ENCODE measurements around the gene PTPN7.
"Not testable (repeated sequence)": the region's sequence is repeated elsewhere in the genome, so short reads cannot be mapped to it uniquely, and the experiment has no call there.

The PTPN7 gene

DNA sequence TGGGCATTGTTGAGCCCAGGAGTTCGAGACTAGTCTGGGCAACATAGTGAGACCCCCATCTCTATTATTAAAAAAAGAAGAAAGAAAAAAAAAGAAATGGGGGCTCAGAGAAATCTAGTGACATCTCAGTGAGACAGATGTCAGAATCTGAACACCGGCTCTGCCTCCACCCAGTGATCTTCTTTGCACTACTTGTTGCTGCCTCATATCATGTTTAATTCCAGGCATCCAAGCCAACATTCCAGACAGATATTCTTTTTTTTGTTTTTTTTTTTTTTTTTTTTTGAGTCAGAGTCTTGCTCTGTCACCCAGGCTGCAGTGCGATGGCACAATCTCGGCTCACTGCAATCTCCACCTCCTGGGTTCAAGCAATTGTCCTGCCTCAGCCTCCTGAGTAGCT is 10.8 kb downstream of the PTPN7 start:
- Histone ChIP-seq H3K9ac (ENCODE audit: insufficient read length, low read depth) (no peak overlapping the region), H3K4me3 (ENCODE audit: insufficient read length, low read depth) (no peak overlapping the region), H3K36me3 (ENCODE audit: insufficient read depth, insufficient read length, low read length) (no peaks in the 10 kb centered on the region), H3K27me3 (ENCODE audit: insufficient read depth, insufficient read length) (peaks cover 17% of the 10 kb centered on the region), H3K9me3 (ENCODE audit: insufficient read depth, low read length) (no peaks in the 10 kb centered on the region), H3K4me1 (ENCODE audit: insufficient read depth, insufficient read length) (peaks cover 7% of the 10 kb centered on the region)
- DNase-seq (ENCODE audit: low read depth, low spot score), result no peak
- TF ChIP-seq YY1 (IDR thresholded peaks at IDR 0.05; ENCODE audit: insufficient read depth, insufficient read length) (no peak), ZNF274 (IDR thresholded peaks at IDR 0.05; ENCODE audit: low read depth, low read length) (no peak), SUZ12 (IDR thresholded peaks at IDR 0.05; ENCODE audit: extremely low read depth, insufficient read depth, insufficient read length) (no peak)

DNA sequence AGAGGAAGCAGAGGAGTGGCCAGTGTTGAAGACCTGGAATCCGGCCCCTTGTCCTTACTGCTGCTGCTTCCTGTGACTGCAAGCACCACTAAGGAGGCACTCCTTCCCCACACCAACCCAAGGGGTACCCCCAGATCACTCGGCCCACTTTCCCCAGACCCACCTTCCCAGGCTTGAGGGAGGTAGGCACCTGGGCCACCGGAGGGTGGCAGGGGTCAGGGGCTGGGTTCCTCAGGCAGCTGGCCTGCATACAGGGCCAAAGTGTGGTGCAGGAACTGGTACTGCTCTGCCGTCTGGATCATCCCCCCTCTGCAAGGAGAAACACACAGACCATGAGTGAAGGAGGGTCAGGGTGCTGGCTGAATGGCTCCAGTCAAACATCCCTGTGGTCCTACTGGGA is 12.0 kb downstream of the PTPN7 start:
- no peaks in the 10 kb centered on the region for H3K9me3 ChIP-seq (ENCODE audit: insufficient read depth, low read length)
- TF ChIP-seq YY1 (IDR thresholded peaks at IDR 0.05; ENCODE audit: insufficient read depth, insufficient read length) (no peak), SUZ12 (IDR thresholded peaks at IDR 0.05; ENCODE audit: extremely low read depth, insufficient read depth, insufficient read length) (no peak)
- H3K27me3 ChIP-seq (ENCODE audit: insufficient read depth, insufficient read length), result peaks cover 17% of the 10 kb centered on the region
- H3K4me1 ChIP-seq (ENCODE audit: insufficient read depth, insufficient read length), result peaks cover 3% of the 10 kb centered on the region
- no peak overlapping the region for H3K4me3 ChIP-seq (ENCODE audit: insufficient read length, low read depth)
- DNase-seq (ENCODE audit: low read depth, low spot score), result no peak
- no peaks in the 10 kb centered on the region for H3K36me3 ChIP-seq (ENCODE audit: insufficient read depth, insufficient read length, low read length)
- no peak overlapping the region for H3K9ac ChIP-seq (ENCODE audit: insufficient read length, low read depth)

DNA sequence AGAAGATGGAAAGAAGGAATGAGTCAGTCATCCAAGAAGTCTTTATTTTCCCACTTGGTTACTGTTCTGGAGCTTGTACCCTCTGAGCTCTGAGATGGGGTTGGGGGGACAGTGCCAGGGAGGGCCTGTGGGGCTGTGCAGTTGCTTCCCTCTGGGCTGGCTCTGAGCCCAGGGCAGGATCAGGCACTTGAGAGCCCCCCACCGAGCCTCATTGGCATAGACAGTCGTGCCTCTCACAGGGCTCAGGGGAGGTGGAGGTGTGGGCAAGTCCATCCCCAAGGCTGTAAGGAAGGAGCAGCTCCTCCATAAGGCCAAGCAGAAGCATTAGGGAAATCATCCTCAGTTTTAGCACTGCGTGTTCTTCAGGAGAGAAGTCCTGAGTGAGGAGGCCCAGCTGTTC is 13.4 kb downstream of the PTPN7 start:
- Histone ChIP-seq H3K36me3 (ENCODE audit: insufficient read depth, insufficient read length, low read length) (peaks cover 13% of the 10 kb centered on the region), H3K4me1 (ENCODE audit: insufficient read depth, insufficient read length) (peaks cover 6% of the 10 kb centered on the region), H3K9me3 (ENCODE audit: insufficient read depth, low read length) (no peaks in the 10 kb centered on the region), H3K27me3 (ENCODE audit: insufficient read depth, insufficient read length) (peaks cover 17% of the 10 kb centered on the region), H3K9ac (ENCODE audit: insufficient read length, low read depth) (no peak overlapping the region), H3K4me3 (ENCODE audit: insufficient read length, low read depth) (no peak overlapping the region)
- TF ChIP-seq SUZ12 (IDR thresholded peaks at IDR 0.05; ENCODE audit: extremely low read depth, insufficient read depth, insufficient read length) (no peak), ZNF274 (IDR thresholded peaks at IDR 0.05; ENCODE audit: low read depth, low read length) (no peak), YY1 (IDR thresholded peaks at IDR 0.05; ENCODE audit: insufficient read depth, insufficient read length) (no peak)
- DNase-seq (ENCODE audit: low read depth, low spot score), result no peak

DNA sequence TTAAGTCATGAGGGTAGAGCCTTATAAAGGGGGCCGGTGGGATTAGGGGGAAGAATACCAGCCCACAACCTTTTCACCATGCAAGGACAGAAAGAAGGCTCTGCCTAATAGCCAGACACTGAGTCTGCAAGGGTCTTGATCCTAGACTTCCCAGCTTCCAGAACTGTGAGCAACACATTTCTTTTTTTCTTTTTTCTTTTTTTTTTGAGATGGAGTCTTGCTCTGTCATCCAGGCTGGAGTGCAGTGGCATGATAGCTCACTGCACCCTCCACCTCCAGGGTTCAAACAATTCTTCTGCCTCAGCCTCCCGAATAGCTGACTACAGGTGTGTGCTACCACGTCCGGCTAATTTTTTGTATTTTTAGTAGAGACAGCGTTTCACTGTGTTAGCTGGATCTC is 14.1 kb downstream of the PTPN7 start:
- H3K4me1 ChIP-seq (ENCODE audit: insufficient read depth, insufficient read length), result peaks cover 6% of the 10 kb centered on the region
- no peak for DNase-seq (ENCODE audit: low read depth, low spot score)
- H3K36me3 ChIP-seq (ENCODE audit: insufficient read depth, insufficient read length, low read length), result peaks cover 13% of the 10 kb centered on the region
- no peaks in the 10 kb centered on the region for H3K9me3 ChIP-seq (ENCODE audit: insufficient read depth, low read length)
- peaks cover 17% of the 10 kb centered on the region for H3K27me3 ChIP-seq (ENCODE audit: insufficient read depth, insufficient read length)
- no peak overlapping the region for H3K9ac ChIP-seq (ENCODE audit: insufficient read length, low read depth)
- TF ChIP-seq YY1 (IDR thresholded peaks at IDR 0.05; ENCODE audit: insufficient read depth, insufficient read length) (no peak), SUZ12 (IDR thresholded peaks at IDR 0.05; ENCODE audit: extremely low read depth, insufficient read depth, insufficient read length) (no peak), ZNF274 (IDR thresholded peaks at IDR 0.05; ENCODE audit: low read depth, low read length) (no peak)
- no peak overlapping the region for H3K4me3 ChIP-seq (ENCODE audit: insufficient read length, low read depth)

GRCh38 chr1:202145744-202146140 is 14.7 kb downstream of the PTPN7 start:
- peaks cover 17% of the 10 kb centered on the region for H3K36me3 ChIP-seq (ENCODE audit: insufficient read depth, insufficient read length, low read length)
- H3K27me3 ChIP-seq (ENCODE audit: insufficient read depth, insufficient read length), result peaks cover 17% of the 10 kb centered on the region
- not testable (repeated sequence) for H3K4me1 ChIP-seq (ENCODE audit: insufficient read depth, insufficient read length); H3K4me3 ChIP-seq (ENCODE audit: insufficient read length, low read depth); H3K9ac ChIP-seq (ENCODE audit: insufficient read length, low read depth); DNase-seq (ENCODE audit: low read depth, low spot score); H3K9me3 ChIP-seq (ENCODE audit: insufficient read depth, low read length)

DNA sequence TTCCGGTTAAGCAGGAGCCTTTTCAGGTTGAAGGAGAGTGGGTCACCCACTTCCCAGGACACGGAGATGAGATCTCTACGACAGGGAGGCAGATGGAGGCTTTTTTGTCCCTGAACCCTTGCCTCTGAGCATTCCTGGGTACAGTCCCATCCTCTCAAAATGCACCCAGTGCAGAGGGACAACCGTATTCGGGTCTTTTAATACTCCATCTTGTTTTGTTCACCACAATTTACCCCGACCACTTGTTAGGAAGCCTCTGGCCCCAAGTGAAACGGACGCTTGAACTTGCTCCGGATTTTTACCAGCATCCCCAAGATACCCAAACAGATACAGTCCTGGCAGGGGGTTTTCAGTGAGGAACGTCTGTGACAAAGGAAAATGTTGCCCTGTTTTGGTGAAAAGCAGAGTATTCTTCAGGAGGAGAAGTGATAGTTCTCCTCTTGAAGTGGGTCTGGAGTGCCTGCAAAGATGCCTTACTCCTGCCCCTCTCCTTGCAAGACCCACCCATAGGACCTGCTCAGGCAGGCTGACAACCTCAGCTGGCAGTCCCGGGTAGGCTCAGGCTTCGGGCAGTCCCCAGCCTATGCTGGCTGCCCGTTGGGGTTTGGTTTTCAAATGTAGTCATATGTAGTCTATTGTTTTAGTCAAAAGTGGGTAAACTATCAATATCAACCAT is 15.2 kb downstream of the PTPN7 start:
- no peak for DNase-seq (ENCODE audit: low read depth, low spot score)
- Histone ChIP-seq H3K36me3 (ENCODE audit: insufficient read depth, insufficient read length, low read length) (peaks cover 22% of the 10 kb centered on the region), H3K27me3 (ENCODE audit: insufficient read depth, insufficient read length) (peaks cover 17% of the 10 kb centered on the region), H3K9me3 (ENCODE audit: insufficient read depth, low read length) (no peaks in the 10 kb centered on the region), H3K4me3 (ENCODE audit: insufficient read length, low read depth) (peak overlapping the region; percentile 85), H3K9ac (ENCODE audit: insufficient read length, low read depth) (peak overlapping the region; percentile 88), H3K4me1 (ENCODE audit: insufficient read depth, insufficient read length) (peaks cover 6% of the 10 kb centered on the region)
- TF ChIP-seq ZNF274 (IDR thresholded peaks at IDR 0.05; ENCODE audit: low read depth, low read length) (no peak), YY1 (IDR thresholded peaks at IDR 0.05; ENCODE audit: insufficient read depth, insufficient read length) (no peak), SUZ12 (IDR thresholded peaks at IDR 0.05; ENCODE audit: extremely low read depth, insufficient read depth, insufficient read length) (no peak)

DNA sequence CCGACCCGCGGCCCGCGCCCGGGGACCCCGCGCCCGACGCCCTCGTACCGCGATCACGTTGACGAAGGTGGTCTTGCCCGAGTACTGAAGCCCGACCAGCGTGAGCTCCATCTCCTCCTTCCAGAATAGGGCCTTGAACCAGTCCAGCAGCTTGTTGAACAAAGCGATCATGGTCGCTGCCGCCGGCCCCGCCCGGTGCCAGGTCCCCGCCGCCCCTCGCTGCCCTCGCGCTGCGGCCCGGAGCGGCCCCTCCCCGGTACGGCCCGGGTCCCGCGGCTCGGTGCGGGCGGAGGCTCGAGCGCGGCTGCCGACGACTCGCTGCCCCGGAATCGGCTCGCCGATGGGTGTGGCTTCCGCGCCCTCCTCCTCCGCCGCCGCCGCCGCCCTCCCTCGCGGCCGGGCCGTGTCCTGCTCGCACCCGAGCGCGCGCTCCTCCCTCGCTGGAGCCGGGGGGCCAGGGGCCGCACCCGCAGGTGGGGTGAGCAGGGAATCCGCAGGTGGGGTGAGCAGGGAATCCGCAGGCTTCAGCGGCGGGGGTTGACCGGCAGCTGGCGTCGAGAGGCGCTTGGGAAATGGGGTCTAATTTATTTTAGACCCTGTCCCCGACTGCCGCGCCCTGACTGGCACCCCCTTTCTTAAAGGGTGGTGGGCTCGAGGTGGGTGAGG is 15.9 kb downstream of the PTPN7 start, which contains the start of gene ARL8A:
Gene ARL8A (minus strand): TSS at position 336 of the 666 bp plus-strand sequence. CDS start 165 bp downstream, at position 171.
- H3K4me1 ChIP-seq (ENCODE audit: insufficient read depth, insufficient read length), result peaks cover 6% of the 10 kb centered on the region
- peaks cover 17% of the 10 kb centered on the region for H3K27me3 ChIP-seq (ENCODE audit: insufficient read depth, insufficient read length)
- no peak for DNase-seq (ENCODE audit: low read depth, low spot score)
- TF ChIP-seq ZNF274 (IDR thresholded peaks at IDR 0.05; ENCODE audit: low read depth, low read length) (no peak), SUZ12 (IDR thresholded peaks at IDR 0.05; ENCODE audit: extremely low read depth, insufficient read depth, insufficient read length) (no peak), YY1 (IDR thresholded peaks at IDR 0.05; ENCODE audit: insufficient read depth, insufficient read length) (no peak)
- peaks cover 22% of the 10 kb centered on the region for H3K36me3 ChIP-seq (ENCODE audit: insufficient read depth, insufficient read length, low read length)
- H3K9me3 ChIP-seq (ENCODE audit: insufficient read depth, low read length), result no peaks in the 10 kb centered on the region
- peak within 1 kb of the TSS; percentile 88 for H3K9ac ChIP-seq (ENCODE audit: insufficient read length, low read depth)
- H3K4me3 ChIP-seq (ENCODE audit: insufficient read length, low read depth), result peak within 1 kb of the TSS; percentile 85

Measured in NT2/D1 (cell line).